MM.1S (cell line): Measurements from ENCODE around the gene KRT81.

Experiments used
- DNase-seq: peaks from one replicate; pipeline ENCODE4 v3.0.0-alpha.2; 2015
- H2AFZ ChIP-seq: fragments of 300-600 bp; sonication (generic); 2 replicates; pipeline ENCODE4 v1.6.0; 2016; ENCODE audit warnings: antibody characterized with exemption, low read length
- H3F3A ChIP-seq: fragments of 300-600 bp; sonication (generic); 2 replicates; pipeline ENCODE4 v1.6.1; 2016; ENCODE audit warnings: mild to moderate bottlenecking, antibody characterized with exemption, low read length, moderate library complexity, mixed read lengths; ENCODE audit not compliant: insufficient read depth
- H3K27ac ChIP-seq: fragments of 300-600 bp; sonication (generic); 2 replicates; pipeline ENCODE4 v1.5.1; 2016; ENCODE audit warnings: mild to moderate bottlenecking, low read length
- H3K27me3 ChIP-seq: fragments of 300-600 bp; sonication (generic); replicated peaks from 2 replicates; pipeline ENCODE4 v1.6.0; 2016; ENCODE audit warnings: low read length; ENCODE audit not compliant: insufficient read depth
- H3K36me3 ChIP-seq: fragments of 300-600 bp; sonication (generic); replicated peaks from 2 replicates; pipeline ENCODE4 v1.6.1; 2016; ENCODE audit warnings: mild to moderate bottlenecking, low read length, mixed read lengths; ENCODE audit not compliant: insufficient read depth
- H3K4me1 ChIP-seq: fragments of 300-600 bp; sonication (generic); 2 replicates; pipeline ENCODE4 v1.6.1; 2016; ENCODE audit warnings: low read length, mixed read lengths
- H3K4me2 ChIP-seq: fragments of 300-600 bp; sonication (generic); 2 replicates; pipeline ENCODE4 v1.6.0; 2016; ENCODE audit warnings: low read depth, low read length
- H3K4me3 ChIP-seq: fragments of 300-600 bp; sonication (generic); 2 replicates; pipeline ENCODE4 v1.5.1; 2016; ENCODE audit warnings: low read length, mixed read lengths
- H3K79me2 ChIP-seq: fragments of 300-600 bp; sonication (generic); 2 replicates; pipeline ENCODE4 v1.6.1; 2016; ENCODE audit warnings: mixed run types, low read length, mixed read lengths
- H3K9ac ChIP-seq: fragments of 300-600 bp; sonication (generic); 2 replicates; pipeline ENCODE4 v1.6.1; 2016; ENCODE audit warnings: low read length, mixed read lengths
- H3K9me2 ChIP-seq: fragments of 300-600 bp; sonication (generic); replicated peaks from 2 replicates; pipeline ENCODE4 v1.6.1; 2016; ENCODE audit warnings: mild to moderate bottlenecking, low read length, mixed read lengths; ENCODE audit not compliant: insufficient read depth
- H3K9me3 ChIP-seq: fragments of 300-600 bp; sonication (generic); replicated peaks from 2 replicates; pipeline ENCODE4 v1.6.1; 2016; ENCODE audit warnings: mild to moderate bottlenecking, low read length, mixed read lengths; ENCODE audit not compliant: insufficient read depth
- H4K20me1 ChIP-seq: fragments of 300-600 bp; sonication (generic); 2 replicates; pipeline ENCODE4 v1.6.1; 2016; ENCODE audit warnings: mild to moderate bottlenecking, low read length, moderate library complexity, mixed read lengths; ENCODE audit not compliant: insufficient read depth
- CTCF ChIP-seq: fragments of 300-600 bp; sonication (generic); IDR thresholded peaks from 2 replicates; pipeline ENCODE4 v1.5.1; 2016; ENCODE audit warnings: antibody characterized with exemption, low read length, mixed read lengths
- EZH2 ChIP-seq: fragments of 300-600 bp; sonication (generic); optimal IDR thresholded peaks from 2 replicates; pipeline ENCODE3; 2017; ENCODE audit warnings: low read depth, mild to moderate bottlenecking, antibody characterized with exemption, low read length, mixed read lengths
- EZH2phosphoT487 ChIP-seq: fragments of 300-600 bp; sonication (generic); IDR thresholded peaks from 2 replicates; pipeline ENCODE4 v1.6.1; 2018; ENCODE audit warnings: antibody characterized with exemption, low read length

KRT81 gene

DNA sequence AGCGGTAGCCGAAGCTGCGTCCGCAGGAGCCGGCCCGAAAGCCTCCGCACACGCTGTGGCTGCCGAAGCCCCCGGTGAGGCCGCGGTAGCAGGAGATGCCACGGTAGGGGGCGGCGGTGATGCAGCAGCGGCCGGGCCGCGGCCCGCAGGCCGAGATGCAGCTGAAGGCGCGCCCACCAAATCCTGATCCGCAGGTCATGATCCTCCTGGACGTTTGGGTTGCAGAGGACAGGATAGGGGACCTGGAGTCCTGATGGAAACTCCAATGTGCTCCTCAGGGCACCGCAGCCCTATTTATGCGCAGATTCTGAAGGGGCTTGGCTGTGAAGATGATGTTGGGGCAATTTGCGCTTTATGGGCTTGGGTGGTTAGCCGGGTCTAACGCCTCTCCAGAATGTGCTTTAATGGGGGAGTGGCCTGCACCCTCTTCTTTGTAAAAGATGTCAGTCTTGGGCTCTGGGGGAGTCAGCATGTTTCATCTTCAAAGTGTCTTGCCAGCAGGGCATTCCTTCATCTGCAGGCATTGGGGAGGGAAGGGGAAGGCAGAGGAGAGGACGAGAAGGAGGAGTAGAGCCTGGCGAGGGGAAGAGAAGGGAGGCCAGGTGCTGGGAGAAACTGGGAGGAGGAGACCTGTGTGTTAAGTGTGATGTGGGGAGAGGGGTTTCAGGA lies at the start of gene KRT81:
Gene KRT81, minus strand, starts transcription at position 268 of the 669 bp plus-strand sequence. Its CDS starts 69 bp downstream, at position 199.
- H3K4me2 ChIP-seq, result no peak within 1 kb of the TSS
- no peak for DNase-seq
- no peaks in the 10 kb centered on the region for H3K79me2 ChIP-seq
- H3K9me2 ChIP-seq, result no peaks in the 10 kb centered on the region
- no peak within 1 kb of the TSS for H3K9ac ChIP-seq
- H4K20me1 ChIP-seq, result no peaks in the 10 kb centered on the region
- no peak within 1 kb of the TSS for H3K4me3 ChIP-seq
- H3K27ac ChIP-seq, result no peak within 1 kb of the TSS
- peaks cover 8% of the 10 kb centered on the region for H3K27me3 ChIP-seq
- H3K36me3 ChIP-seq, result no peaks in the 10 kb centered on the region
- H3K9me3 ChIP-seq, result no peaks in the 10 kb centered on the region
- TF ChIP-seq EZH2 (no peak), CTCF (no peak)
- no peaks in the 10 kb centered on the region for H3F3A ChIP-seq
- H3K4me1 ChIP-seq, result no peaks in the 10 kb centered on the region
- H2AFZ ChIP-seq, result no peak within 1 kb of the TSS

GRCh38 chr12:52338241-52338960 lies 47.1 kb upstream of the KRT81 start:
- H3K27ac ChIP-seq, result no peak overlapping the region
- no peak overlapping the region for H3K4me3 ChIP-seq
- H3K27me3 ChIP-seq, result 0 out of 2 replicates have a peak, but pooled peaks cover 3% of the 10 kb centered on the region
- no peak for DNase-seq
- no peaks in the 10 kb centered on the region for H3K36me3 ChIP-seq
- H3K9me2 ChIP-seq, result no peaks in the 10 kb centered on the region
- no peak overlapping the region for H3K4me2 ChIP-seq
- H3K4me1 ChIP-seq, result no peaks in the 10 kb centered on the region
- H3F3A ChIP-seq, result no peaks in the 10 kb centered on the region
- no peaks in the 10 kb centered on the region for H3K79me2 ChIP-seq
- no peak overlapping the region for H3K9ac ChIP-seq
- no peaks in the 10 kb centered on the region for H3K9me3 ChIP-seq
- TF ChIP-seq EZH2phosphoT487, result no peak
- TF ChIP-seq EZH2, result no peak
- no peaks in the 10 kb centered on the region for H4K20me1 ChIP-seq
- H2AFZ ChIP-seq, result no peak overlapping the region

GRCh38 chr12:52337054-52337453 lies 45.7 kb upstream of the KRT81 start:
- DNase-seq, result no peak
- no peak overlapping the region for H3K4me3 ChIP-seq
- no peaks in the 10 kb centered on the region for H3K9me3 ChIP-seq
- H3K4me1 ChIP-seq, result no peaks in the 10 kb centered on the region
- no peak overlapping the region for H2AFZ ChIP-seq
- no peaks in the 10 kb centered on the region for H3K9me2 ChIP-seq
- TF ChIP-seq EZH2 (no peak), CTCF (no peak), EZH2phosphoT487 (no peak)
- H3K27me3 ChIP-seq, result 0 out of 2 replicates have a peak, but pooled peaks cover 3% of the 10 kb centered on the region
- H3K4me2 ChIP-seq, result no peak overlapping the region
- H3K36me3 ChIP-seq, result no peaks in the 10 kb centered on the region
- no peak overlapping the region for H3K9ac ChIP-seq
- no peaks in the 10 kb centered on the region for H3K79me2 ChIP-seq
- no peaks in the 10 kb centered on the region for H3F3A ChIP-seq
- H4K20me1 ChIP-seq, result no peaks in the 10 kb centered on the region
- no peak overlapping the region for H3K27ac ChIP-seq
